GM18517 (cell line): Measurements from ENCODE around the gene SBK2.
"Not testable (repeated sequence)": the region's sequence is repeated elsewhere in the genome, so short reads cannot be mapped to it uniquely, and the experiment has no call there.

ENCODE experiments used
- ATAC-seq: cut with Tn5 transposase; IDR thresholded peaks from one replicate; pipeline ENCODE4 v1.9.1; 2021; ENCODE audit warnings: mild to moderate bottlenecking, moderate library complexity; ENCODE audit not compliant: unreplicated experiment

Gene SBK2

GRCh38 chr19:55536951-55537740 lies at the start of gene SBK2:
TSS of gene SBK2 (minus strand) at chr19:55537133. CDS start at chr19:55536294, 839 bp downstream.
- no peak for ATAC-seq

GRCh38 chr19:55585658-55586339 lies 48.9 kb upstream of the SBK2 start:
- ATAC-seq: no peak

- ATAC-seq: no peak
Observed at GRCh38 chr19:55584871-55585270, 47.9 kb upstream of the SBK2 start.

GRCh38 chr19:55583897-55584296 lies 47.0 kb upstream of the SBK2 start:
- ATAC-seq: not testable (repeated sequence)

GRCh38 chr19:55582284-55582683 lies 45.4 kb upstream of the SBK2 start:
- ATAC-seq: not testable (repeated sequence)

- no peak for ATAC-seq
Observed at GRCh38 chr19:55581823-55582223, 44.9 kb upstream of the SBK2 start.

GRCh38 chr19:55581145-55581822 lies 44.4 kb upstream of the SBK2 start:
- no peak for ATAC-seq

- no peak for ATAC-seq
Observed at GRCh38 chr19:55580628-55581144, 43.8 kb upstream of the SBK2 start, which contains the start of gene ZNF579. TSS of gene ZNF579 (minus strand) at chr19:55580848. CDS start at chr19:55579639, 1,209 bp downstream.

- ATAC-seq: no peak
Observed at GRCh38 chr19:55579766-55580621, 43.1 kb upstream of the SBK2 start.

- no peak for ATAC-seq
Observed at GRCh38 chr19:55578761-55579747, 42.1 kb upstream of the SBK2 start.

GRCh38 chr19:55578031-55578760 lies 41.3 kb upstream of the SBK2 start:
- ATAC-seq: no peak

GRCh38 chr19:55576746-55577145 lies 39.8 kb upstream of the SBK2 start:
- no peak for ATAC-seq

GRCh38 chr19:55573929-55574328 lies 37.0 kb upstream of the SBK2 start:
- ATAC-seq: not testable (repeated sequence)

GRCh38 chr19:55569477-55569876 lies 32.5 kb upstream of the SBK2 start:
- not testable (repeated sequence) for ATAC-seq

GRCh38 chr19:55567708-55568328 lies 30.9 kb upstream of the SBK2 start:
- no peak for ATAC-seq

GRCh38 chr19:55566823-55567222 lies 29.9 kb upstream of the SBK2 start:
- ATAC-seq: no peak

- ATAC-seq: no peak
Observed at GRCh38 chr19:55563261-55563690, 26.3 kb upstream of the SBK2 start.

GRCh38 chr19:55559684-55560083 lies 22.8 kb upstream of the SBK2 start:
- ATAC-seq: no peak
